HL-60 (cell line): ENCODE results near the gene WTIP.

Source experiments
- CTCF ChIP-seq: IDR thresholded peaks from one replicate; pipeline ENCODE4 v1.5.1; 2011; ENCODE audit warnings: low read length, control low read depth, inconsistent platforms; ENCODE audit not compliant: insufficient read depth
- POLR2AphosphoS5 ChIP-seq: IDR thresholded peaks from 2 replicates; pipeline ENCODE4 v1.6.1; 2012; ENCODE audit warnings: low read depth

DNA sequence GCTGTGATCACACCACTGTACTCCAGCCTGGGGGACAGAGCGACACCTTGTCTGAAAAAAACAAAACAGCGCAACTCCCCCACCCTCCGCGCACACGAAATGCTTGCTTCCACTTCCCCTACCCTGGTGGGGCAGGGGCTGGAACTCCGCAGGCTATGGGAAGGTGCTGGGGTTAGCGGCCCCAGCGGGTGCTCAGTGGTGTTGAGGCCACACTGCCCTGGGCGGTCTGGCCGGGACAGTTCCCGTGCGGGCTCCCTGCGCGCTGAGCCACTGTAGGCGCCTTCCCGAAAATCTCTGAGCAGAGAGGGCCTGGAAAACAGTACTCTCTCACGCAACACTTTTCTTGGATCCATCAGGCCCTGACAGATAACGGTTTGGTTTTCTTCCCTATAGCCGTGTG, 1.1 kb upstream of the WTIP start:
- TF ChIP-seq CTCF (no peak), POLR2AphosphoS5 (no peak)
